HL-60/S4 treated with phorbol 12-myristate 13-acetate at 8.2 ng/mL for 4 days and 3 days (cell line): ENCODE results near the gene PLSCR2.
"Not testable (repeated sequence)": the region's sequence is repeated elsewhere in the genome, so short reads cannot be mapped to it uniquely, and the experiment has no call there.

Experiments used
- in situ Hi-C: fragments of 300-500 bp; cut with MboI; formaldehyde crosslinking; loops from 2 replicates; pipeline ENCODE4 v1.15.0; 2022; ENCODE audit warnings: low sequenced_read_pairs

PLSCR2 gene, protein sequence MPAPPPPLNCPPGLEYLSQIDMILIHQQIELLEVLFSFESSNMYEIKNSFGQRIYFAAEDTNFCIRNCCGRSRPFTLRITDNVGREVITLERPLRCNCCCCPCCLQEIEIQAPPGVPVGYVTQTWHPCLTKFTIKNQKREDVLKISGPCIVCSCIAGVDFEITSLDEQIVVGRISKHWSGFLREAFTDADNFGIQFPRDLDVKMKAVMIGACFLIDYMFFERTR

GRCh38 chr3:146469150-146470017 lies at the start of gene PLSCR2:
TSS of gene PLSCR2 (minus strand) at chr3:146469561. CDS start at chr3:146459904, 9,657 bp downstream.
- in situ Hi-C loops, result no loop called here

GRCh38 chr3:146517684-146518435 lies 48.5 kb upstream of the PLSCR2 start:
- in situ Hi-C loops, result no loop called here

- in situ Hi-C loops, result no loop called here
Observed at GRCh38 chr3:146513386-146514051, 44.2 kb upstream of the PLSCR2 start.

GRCh38 chr3:146511402-146512134 lies 42.2 kb upstream of the PLSCR2 start:
- in situ Hi-C loops, result no loop called here

DNA sequence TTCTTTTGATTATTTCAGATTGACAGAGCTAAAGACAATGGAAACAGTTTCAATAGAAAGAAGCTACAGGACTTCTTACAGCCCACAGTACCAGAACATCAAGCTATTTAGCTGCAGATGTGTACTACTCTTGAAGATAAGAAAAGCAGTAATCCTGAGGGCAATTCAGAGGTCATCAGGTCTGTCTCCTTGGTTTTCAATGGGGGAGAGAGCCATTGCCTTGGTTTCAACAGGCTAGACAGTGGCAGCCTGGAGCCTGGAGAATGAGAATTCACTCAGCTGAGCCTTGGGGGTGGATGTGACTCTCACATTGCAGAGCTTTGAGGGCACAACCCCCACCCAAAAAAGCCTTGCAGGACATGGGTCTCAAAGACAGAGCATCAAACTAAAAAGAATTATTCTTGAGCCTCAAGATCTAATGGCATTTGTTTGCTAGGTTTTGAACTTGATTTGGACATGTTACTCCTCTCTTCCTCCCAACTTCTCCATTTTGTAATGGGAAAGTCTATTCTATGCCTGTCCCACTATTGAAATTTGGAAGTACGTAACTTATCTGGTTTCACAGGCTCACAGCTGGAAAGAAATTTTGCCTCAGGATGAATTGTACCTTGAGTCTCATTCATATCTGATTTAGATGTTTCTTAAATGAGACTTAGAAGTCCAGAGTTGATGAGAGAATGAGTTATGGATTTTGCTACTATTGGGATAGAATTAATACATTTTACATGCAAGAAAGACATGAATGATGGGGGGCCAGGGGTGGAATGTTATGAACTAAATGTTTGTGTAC lies 38.2 kb upstream of the PLSCR2 start:
- in situ Hi-C loops, result no loop called here

DNA sequence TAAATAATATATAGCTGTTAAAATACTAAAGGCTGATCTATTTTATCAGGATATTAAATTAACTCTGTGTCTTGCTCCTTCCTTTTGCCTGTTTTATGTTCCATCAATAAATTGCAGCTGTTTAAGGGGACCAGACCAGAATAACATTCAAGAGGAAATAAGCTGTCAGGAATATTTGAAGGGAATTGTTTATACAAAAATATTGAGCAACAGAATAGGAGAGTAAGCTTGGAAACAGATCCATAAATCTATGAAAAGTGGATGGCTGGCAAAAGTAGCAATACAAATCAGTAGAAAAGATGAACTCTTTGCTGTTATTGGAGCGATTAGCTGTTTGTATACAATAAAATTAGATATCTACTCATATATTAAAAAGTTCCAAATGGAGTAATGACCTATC lies 36.2 kb upstream of the PLSCR2 start:
- in situ Hi-C loops, result no loop called here

DNA sequence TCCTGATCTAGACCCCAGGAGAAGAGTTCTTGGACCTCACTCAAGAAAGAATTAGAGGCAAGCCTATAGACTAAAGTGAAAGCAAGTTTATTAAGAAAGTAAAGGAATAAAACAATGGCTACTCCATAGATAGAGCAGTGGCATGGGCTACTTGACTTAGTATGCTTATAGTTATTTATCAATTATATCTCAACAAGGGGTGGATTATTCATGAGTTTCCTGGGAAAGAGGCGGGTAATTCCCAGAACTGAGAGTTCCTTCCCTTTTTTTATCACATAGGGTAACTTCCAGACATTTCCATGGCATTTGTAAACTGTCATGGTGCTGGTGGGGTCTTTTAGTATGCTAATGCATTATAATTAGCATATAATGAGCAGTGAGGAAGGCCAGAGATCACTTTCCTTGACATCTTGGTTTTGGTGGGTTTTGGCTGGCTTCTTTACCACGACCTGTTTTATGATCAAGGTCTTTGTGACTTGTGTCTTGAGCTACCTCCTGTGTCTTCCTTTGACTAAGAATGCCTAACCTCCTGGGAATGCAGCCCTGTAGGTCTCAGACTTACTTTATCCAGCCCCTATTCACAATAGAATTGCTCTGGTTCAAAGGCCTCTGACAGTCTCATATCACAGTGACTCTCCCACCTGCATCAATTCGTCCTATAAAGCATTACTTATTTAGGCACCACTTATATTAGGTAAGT lies 35.3 kb upstream of the PLSCR2 start:
- in situ Hi-C loops, result no loop called here

- in situ Hi-C loops, result no loop called here
Observed at GRCh38 chr3:146503461-146504202, 34.3 kb upstream of the PLSCR2 start.

DNA sequence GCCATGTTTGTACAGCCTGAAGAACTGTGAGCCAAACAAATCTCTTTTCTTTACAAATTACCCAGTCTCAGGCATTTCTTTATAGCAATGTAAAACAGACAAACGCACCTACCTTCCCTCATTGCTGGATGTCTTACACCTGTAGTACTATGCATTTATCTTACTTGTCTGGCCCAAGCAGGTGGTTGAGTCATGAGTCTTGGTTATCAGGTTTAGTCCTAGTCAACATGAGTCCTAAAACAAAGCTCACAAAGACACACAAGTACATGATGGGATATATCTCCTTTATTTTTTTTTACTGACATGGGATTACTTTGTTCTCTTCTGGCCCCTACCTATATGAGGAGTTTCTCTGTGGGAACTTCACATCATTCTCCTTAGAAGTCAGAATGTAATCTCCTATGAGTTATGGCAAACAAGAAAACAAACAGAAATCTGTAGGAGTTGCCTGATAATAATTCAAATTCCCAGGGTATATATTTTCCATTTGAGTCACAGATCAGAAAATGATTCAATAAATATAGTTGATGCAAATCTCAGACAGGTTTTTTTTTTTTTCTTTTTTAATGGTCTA lies 33.6 kb upstream of the PLSCR2 start:
- in situ Hi-C loops, result no loop called here

DNA sequence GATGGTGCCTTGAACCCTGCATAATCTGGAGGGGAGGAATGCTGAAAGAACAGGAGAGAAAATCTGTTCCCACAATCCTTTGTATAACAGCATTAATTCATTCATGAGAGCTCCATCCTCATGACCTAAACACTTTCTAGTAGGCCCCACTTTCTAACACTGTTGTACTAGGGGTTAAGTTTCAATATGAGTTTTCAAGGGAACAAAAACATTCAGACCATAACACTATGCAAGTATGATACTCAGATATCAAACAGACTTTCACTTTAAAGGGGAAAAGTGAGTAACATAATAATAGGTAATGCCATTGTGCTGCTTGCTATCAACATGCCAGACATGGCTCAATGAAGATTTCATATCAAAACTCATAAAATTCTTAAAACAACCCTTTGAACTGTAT lies 32.4 kb upstream of the PLSCR2 start:
- in situ Hi-C loops, result no loop called here

GRCh38 chr3:146499701-146500100 lies 30.3 kb upstream of the PLSCR2 start:
- in situ Hi-C loops, result no loop called here

DNA sequence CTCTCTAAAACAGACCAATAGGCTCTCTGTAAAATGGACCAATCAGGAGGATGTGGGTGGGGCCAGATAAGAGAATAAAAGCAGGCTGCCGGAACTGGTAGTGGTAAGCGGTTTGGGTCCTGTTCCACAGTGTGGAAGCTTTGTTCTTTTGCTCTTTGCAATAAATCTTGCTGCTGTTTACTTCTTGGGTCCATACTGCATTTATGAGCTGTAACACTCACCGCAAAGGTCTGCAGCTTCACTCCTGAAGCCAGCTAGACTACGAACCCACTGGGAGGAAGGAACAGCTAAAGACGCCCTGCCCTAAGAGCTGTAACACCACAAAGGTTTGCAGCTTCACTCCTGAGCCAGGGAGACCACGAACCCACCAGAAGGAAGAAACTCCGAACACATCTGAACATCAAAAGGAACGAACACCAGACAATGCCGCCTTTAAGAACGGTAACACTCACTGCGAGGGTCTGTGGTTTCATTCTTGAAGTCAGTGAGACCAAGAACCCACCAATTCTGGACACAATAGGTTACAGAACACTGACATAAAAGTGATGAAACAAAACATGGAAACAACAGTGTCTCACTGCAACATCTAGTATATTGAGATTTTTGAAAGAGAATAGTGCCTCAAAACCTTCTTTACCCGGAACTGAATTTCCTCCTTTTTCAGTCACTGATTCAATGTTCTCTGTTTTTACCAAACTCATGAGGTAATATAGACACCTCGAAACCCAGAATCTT lies 28.8 kb upstream of the PLSCR2 start:
- in situ Hi-C loops, result no loop called here

GRCh38 chr3:146497145-146497843 lies 27.9 kb upstream of the PLSCR2 start:
- in situ Hi-C loops, result not testable (repeated sequence)

- in situ Hi-C loops, result no loop called here
Observed at GRCh38 chr3:146496726-146497125, 27.4 kb upstream of the PLSCR2 start.

DNA sequence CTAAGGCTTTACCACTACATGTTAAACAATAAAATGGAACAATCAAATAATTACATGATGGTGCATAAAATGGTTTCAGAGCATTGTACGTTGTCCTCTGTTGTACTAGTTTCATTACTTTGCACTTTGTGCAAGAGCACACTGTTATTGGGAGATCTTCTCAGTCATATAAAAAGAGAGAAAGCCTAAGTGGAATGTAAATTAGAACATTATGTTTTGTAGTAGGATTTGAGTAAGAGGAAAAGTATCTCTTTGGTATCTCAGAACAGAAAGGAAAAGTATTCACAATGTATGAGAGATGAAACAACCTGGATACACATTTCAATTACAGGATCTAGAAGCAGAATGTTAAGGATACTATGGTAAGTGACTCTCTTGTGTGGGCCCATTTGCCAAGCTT lies 26.9 kb upstream of the PLSCR2 start:
- in situ Hi-C loops, result no loop called here

GRCh38 chr3:146493761-146494160 lies 24.4 kb upstream of the PLSCR2 start:
- in situ Hi-C loops, result no loop called here

- in situ Hi-C loops, result no loop called here
Observed at GRCh38 chr3:146493221-146493620, 23.9 kb upstream of the PLSCR2 start.
